Measurements from ENCODE around the gene SNX19.
"Not testable (repeated sequence)": the region's sequence is repeated elsewhere in the genome, so short reads cannot be mapped to it uniquely, and the experiment has no call there.

The SNX19 gene

GRCh38 chr11:130861283-130861682 is 55.0 kb downstream of the SNX19 start:
- no peak for TF ChIP-seq ESRRG (CRISPR knock-in tag; IDR thresholded peaks at IDR 0.05)
- no peak for ATAC-seq

DNA sequence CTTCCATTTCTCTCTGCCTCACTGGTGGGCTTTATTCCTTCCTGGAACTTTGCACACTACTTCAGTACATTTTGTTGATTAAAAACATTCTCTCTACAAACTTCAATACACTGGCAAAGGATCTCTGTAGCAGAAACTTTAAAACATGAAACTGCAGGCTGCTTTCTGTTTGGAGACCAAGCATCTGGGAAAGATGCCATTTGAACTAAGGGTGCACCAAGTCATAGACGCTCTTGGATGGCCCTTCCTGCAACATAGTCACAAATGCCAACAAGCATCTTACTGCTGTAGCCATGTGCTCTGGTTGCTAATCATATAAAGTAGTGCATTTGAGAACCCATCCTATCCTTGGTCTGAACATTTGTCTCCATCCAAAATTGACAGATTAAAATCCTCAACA is 56.4 kb downstream of the SNX19 start:
- no peak for ATAC-seq
- TF ChIP-seq SNAI2 (CRISPR knock-in tag; IDR thresholded peaks at IDR 0.05) (no peak), TSHZ2 (CRISPR knock-in tag; IDR thresholded peaks at IDR 0.05) (no peak), PPARA (CRISPR knock-in tag; IDR thresholded peaks at IDR 0.05; ENCODE audit: borderline replicate concordance) (no peak), ISL1 (CRISPR knock-in tag; IDR thresholded peaks at IDR 0.05) (no peak), ARNTL (CRISPR knock-in tag; IDR thresholded peaks at IDR 0.05; ENCODE audit: borderline replicate concordance, low read depth) (no peak), CSDC2 (CRISPR knock-in tag; IDR thresholded peaks at IDR 0.05) (no peak), RARB (CRISPR knock-in tag; IDR thresholded peaks at IDR 0.05) (no peak), ZNF565 (CRISPR knock-in tag; conservative IDR thresholded peaks at IDR 0.05; ENCODE audit: low read depth) (no peak), ZNF70 (CRISPR knock-in tag; IDR thresholded peaks at IDR 0.05) (no peak)
- TF ChIP-seq, protein P1, sequence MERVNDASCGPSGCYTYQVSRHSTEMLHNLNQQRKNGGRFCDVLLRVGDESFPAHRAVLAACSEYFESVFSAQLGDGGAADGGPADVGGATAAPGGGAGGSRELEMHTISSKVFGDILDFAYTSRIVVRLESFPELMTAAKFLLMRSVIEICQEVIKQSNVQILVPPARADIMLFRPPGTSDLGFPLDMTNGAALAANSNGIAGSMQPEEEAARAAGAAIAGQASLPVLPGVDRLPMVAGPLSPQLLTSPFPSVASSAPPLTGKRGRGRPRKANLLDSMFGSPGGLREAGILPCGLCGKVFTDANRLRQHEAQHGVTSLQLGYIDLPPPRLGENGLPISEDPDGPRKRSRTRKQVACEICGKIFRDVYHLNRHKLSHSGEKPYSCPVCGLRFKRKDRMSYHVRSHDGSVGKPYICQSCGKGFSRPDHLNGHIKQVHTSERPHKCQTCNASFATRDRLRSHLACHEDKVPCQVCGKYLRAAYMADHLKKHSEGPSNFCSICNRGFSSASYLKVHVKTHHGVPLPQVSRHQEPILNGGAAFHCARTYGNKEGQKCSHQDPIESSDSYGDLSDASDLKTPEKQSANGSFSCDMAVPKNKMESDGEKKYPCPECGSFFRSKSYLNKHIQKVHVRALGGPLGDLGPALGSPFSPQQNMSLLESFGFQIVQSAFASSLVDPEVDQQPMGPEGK (CRISPR knock-in tag; IDR thresholded peaks at IDR 0.05; ENCODE audit: borderline replicate concordance), result no peak

GRCh38 chr11:130858215-130858614 is 58.1 kb downstream of the SNX19 start:
- TF ChIP-seq ZC3H10 (CRISPR knock-in tag; IDR thresholded peaks at IDR 0.05) (no peak), ARNTL (CRISPR knock-in tag; IDR thresholded peaks at IDR 0.05; ENCODE audit: borderline replicate concordance, low read depth) (no peak), CSDC2 (CRISPR knock-in tag; IDR thresholded peaks at IDR 0.05) (no peak), TOX (CRISPR knock-in tag; IDR thresholded peaks at IDR 0.05; ENCODE audit: borderline replicate concordance) (no peak), GLIS3 (CRISPR knock-in tag; IDR thresholded peaks at IDR 0.05) (no peak), ZNF70 (CRISPR knock-in tag; IDR thresholded peaks at IDR 0.05) (no peak), BACH2 (CRISPR knock-in tag; IDR thresholded peaks at IDR 0.05; ENCODE audit: borderline replicate concordance) (no peak), ZNF565 (CRISPR knock-in tag; conservative IDR thresholded peaks at IDR 0.05; ENCODE audit: low read depth) (no peak), ZNF8 (CRISPR knock-in tag; IDR thresholded peaks at IDR 0.05) (no peak), PPARA (CRISPR knock-in tag; IDR thresholded peaks at IDR 0.05; ENCODE audit: borderline replicate concordance) (no peak)
- TF ChIP-seq, protein P1 (CRISPR knock-in tag; IDR thresholded peaks at IDR 0.05; ENCODE audit: borderline replicate concordance), result no peak
- ATAC-seq, result no peak

DNA sequence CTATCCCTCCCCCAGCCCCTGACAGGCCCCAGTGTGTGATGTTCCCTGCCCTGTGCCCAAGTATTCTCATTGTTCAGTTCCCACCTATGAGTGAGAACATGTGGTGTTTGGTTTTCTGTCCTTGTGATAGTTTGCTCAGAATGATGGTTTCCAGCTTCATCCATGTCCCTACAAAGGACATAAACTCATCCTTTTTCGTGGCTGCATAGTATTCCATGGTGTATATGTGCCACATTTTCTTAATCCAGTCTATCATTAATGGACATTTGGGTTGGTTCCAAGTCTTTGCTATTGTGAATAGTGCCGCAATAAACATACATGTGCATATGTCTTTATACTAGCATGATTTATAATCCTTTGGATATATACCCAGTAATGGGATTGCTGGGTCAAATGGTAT is 60.6 kb downstream of the SNX19 start:
- not testable (repeated sequence) for ATAC-seq

- no peak for ATAC-seq
- TF ChIP-seq, protein P1 (CRISPR knock-in tag; IDR thresholded peaks at IDR 0.05; ENCODE audit: borderline replicate concordance), result no peak
- no peak for TF ChIP-seq ZNF8 (CRISPR knock-in tag; IDR thresholded peaks at IDR 0.05)
- TF ChIP-seq ARNTL (CRISPR knock-in tag; IDR thresholded peaks at IDR 0.05; ENCODE audit: borderline replicate concordance, low read depth), result no peak
- no peak for TF ChIP-seq CSRNP3 (CRISPR knock-in tag; IDR thresholded peaks at IDR 0.05)
- TF ChIP-seq ZC3H10 (CRISPR knock-in tag; IDR thresholded peaks at IDR 0.05), result no peak
- TF ChIP-seq, protein P2, sequence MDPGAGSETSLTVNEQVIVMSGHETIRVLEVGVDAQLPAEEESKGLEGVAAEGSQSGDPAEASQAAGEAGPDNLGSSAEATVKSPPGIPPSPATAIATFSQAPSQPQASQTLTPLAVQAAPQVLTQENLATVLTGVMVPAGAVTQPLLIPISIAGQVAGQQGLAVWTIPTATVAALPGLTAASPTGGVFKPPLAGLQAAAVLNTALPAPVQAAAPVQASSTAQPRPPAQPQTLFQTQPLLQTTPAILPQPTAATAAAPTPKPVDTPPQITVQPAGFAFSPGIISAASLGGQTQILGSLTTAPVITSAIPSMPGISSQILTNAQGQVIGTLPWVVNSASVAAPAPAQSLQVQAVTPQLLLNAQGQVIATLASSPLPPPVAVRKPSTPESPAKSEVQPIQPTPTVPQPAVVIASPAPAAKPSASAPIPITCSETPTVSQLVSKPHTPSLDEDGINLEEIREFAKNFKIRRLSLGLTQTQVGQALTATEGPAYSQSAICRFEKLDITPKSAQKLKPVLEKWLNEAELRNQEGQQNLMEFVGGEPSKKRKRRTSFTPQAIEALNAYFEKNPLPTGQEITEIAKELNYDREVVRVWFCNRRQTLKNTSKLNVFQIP (CRISPR knock-in tag; IDR thresholded peaks at IDR 0.05; ENCODE audit: borderline replicate concordance, low read depth), result no peak
- TF ChIP-seq ISL1 (CRISPR knock-in tag; IDR thresholded peaks at IDR 0.05), result no peak
- no peak for TF ChIP-seq GLIS3 (CRISPR knock-in tag; IDR thresholded peaks at IDR 0.05)
- no peak for TF ChIP-seq OSR1 (CRISPR knock-in tag; IDR thresholded peaks at IDR 0.05)
- TF ChIP-seq TSHZ2 (CRISPR knock-in tag; IDR thresholded peaks at IDR 0.05), result no peak
These were observed 61.8 kb downstream of the SNX19 start for GRCh38 chr11:130854483-130854882.

Data from SK-N-SH treated with all-trans-retinoic acid at 6 μM for 48 hours (cell line).